Astrocyte of the spinal cord (primary cell): ENCODE results near the gene NT5DC1.
A peak's percentile ranks its signal among the peaks of the same experiment; 100 is the strongest.

ENCODE experiments used
- DNase-seq: peaks from one replicate; pipeline ENCODE4 v3.0.0; 2011; ENCODE audit warnings: low read depth, low spot score
- H3K4me3 ChIP-seq: 2 replicates; pipeline ENCODE4 v1.5.1; 2011; ENCODE audit warnings: low read depth, mild to moderate bottlenecking, low read length, moderate library complexity
- CTCF ChIP-seq: IDR thresholded peaks from 2 replicates; pipeline ENCODE4 v1.5.1; 2012; ENCODE audit warnings: low read depth, mild to moderate bottlenecking, low read length, inconsistent platforms
- in situ Hi-C: cut with HindIII; loops from 2 replicates; pipeline ENCODE4 v1.10.0; 2017; ENCODE audit warnings: low sequenced_read_pairs

Gene NT5DC1

DNA sequence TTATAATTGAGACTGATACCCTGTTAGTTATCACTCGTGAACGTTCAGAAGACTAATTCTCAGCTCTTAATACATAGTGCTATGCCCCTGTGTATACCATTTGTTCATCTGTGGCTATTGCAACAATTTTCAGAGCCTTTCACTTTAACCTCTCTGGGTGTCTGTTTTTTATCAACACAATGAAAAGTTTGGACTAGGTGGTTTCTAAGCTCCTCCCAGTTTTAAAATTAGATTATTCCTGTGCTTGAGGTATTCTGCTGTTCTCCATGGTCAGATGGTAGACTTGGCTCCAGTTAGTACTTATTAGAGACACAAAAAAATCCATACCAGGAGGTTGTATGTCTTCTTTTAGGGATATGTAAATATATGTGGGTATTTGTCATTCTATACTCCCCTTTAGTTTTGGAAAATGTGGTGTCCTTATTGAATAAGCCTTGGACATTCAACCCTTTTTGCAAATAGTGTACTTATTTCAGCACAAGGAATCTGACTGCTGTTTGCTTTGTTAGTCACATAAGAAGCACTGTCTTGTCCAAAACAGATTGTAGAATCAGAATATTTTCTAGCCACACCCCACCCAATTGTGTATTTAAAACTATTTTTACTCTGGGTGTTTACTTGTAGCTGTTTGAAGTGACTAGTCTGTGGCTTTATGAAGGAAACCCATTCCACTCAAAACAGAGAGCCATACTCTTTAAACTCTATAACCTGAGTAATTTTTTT lies 27.3 kb downstream of the NT5DC1 start:
- H3K4me3 ChIP-seq: no peak overlapping the region
- peak; percentile 17 for DNase-seq
- TF ChIP-seq CTCF: no peak
- in situ Hi-C loops: no loop called here

GRCh38 chr6:116133453-116133852 lies 32.8 kb downstream of the NT5DC1 start:
- in situ Hi-C loops: no loop called here
- no peak for TF ChIP-seq CTCF
- H3K4me3 ChIP-seq: no peak overlapping the region
- DNase-seq: no peak

DNA sequence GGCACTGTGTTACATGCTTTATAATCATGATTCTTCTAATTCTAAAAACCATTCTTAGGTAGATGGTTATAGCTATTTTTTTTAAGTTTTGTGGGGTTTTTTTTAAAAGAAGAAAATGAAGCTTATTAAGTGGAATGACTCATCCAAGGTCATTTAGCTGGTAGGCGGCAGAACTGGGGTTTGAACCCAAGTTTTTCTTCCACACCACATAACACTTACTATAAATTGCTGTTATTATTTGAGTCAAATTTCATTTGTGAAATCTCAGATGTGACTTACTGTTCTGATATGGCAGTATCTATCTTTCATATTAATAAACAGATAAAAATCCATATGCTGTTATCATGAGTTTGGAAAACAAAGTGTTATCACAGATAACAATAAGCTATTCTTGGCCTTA lies 35.7 kb downstream of the NT5DC1 start:
- no peak for TF ChIP-seq CTCF
- H3K4me3 ChIP-seq: no peak overlapping the region
- in situ Hi-C loops: no loop called here
- no peak for DNase-seq

DNA sequence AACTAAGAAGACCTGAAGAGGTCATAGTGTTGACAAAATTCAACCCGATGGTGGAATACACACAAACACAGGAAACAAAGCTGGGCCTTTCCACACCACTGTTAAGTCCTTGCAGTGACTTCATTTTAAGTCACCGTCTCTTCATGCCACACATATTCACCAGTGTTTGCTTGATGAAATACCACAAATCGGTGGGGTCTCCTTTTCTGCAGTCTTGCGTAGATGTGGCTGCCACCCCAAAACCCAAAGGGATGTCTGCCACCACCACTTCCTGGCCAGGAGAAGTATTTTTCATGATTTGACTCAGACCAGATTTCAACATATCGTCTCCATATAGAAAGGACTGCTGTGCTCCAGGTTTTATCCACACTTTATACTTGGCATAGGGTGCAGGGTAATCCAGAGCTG lies 36.3 kb downstream of the NT5DC1 start:
- in situ Hi-C loops: no loop called here
- no peak for TF ChIP-seq CTCF
- no peak for DNase-seq
- no peak overlapping the region for H3K4me3 ChIP-seq

DNA sequence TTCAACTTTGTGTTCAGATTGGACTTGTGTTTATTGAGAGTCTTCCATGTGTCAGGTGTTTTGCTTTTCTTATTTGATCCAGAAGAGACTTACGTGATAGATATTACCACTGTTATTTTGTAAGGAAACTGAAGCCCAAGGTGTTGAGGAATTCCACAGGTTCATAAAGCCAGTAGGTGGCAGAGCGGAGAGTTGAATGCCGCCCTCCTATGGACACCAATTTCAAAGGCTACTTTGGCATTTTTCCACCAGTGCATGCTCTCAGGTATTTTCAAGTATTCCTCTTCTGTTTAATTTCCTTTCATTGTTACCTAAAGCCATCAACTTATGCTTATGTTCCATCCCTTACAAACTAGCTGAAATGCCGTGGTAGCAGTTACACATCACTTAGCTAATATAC lies 39.3 kb downstream of the NT5DC1 start:
- no peak for DNase-seq
- H3K4me3 ChIP-seq: no peak overlapping the region
- TF ChIP-seq CTCF: no peak
- in situ Hi-C loops: no loop called here

- no peak for TF ChIP-seq CTCF
- DNase-seq: peak; percentile 89
- no peak overlapping the region for H3K4me3 ChIP-seq
- in situ Hi-C loops: no loop called here
These were observed 44.0 kb downstream of the NT5DC1 start for GRCh38 chr6:116144605-116145004.
